Muscle of arm (tissue), 14 donors: ENCODE results near the gene SIN3A. TPM values are rescaled to one million over a fixed set of nuclear protein-coding genes. Genes with fewer than 3 reads are reported as not detected.
"Not testable (repeated sequence)": the region's sequence is repeated elsewhere in the genome, so short reads cannot be mapped to it uniquely, and the experiment has no call there.

ENCODE experiments used
- DNase-seq: peaks from one replicate; pipeline ENCODE4 v3.0.0-alpha.2; 2013
- long read RNA-seq, 11 donors: transcript quantifications; one replicate each; lab custom pipeline, GENCODE V29; 2026
- polyA plus RNA-seq, 12 donors: library from polyadenylated mRNA; unstranded; fragments of 120-200 nt; gene quantifications; one replicate each; pipeline ENCODE4 v1.2.1, GENCODE V29; 2013; ENCODE audit not compliant: insufficient read length in 12 of 12

The SIN3A gene
- polyA plus RNA-seq = 10 to 100 TPM in 11 of 12 donors, not detected in 1; 29.6 to 50.8 (median 31.9) TPM
- long read RNA-seq, donor 1, full-length matches to known transcripts = 11 of 11 reads
- long read RNA-seq, donor 1, partial matches to known transcripts = 0 of 11 reads
- long read RNA-seq, donor 1, other reads (novel, unspliced or antisense) = 0 of 11 reads
- long read RNA-seq, donor 2, full-length matches to known transcripts = 6 of 6 reads
- long read RNA-seq, donor 2, partial matches to known transcripts = 0 of 6 reads
- long read RNA-seq, donor 2, other reads (novel, unspliced or antisense) = 0 of 6 reads
- long read RNA-seq, donor 3, full-length matches to known transcripts = 2 of 2 reads
- long read RNA-seq, donor 3, partial matches to known transcripts = 0 of 2 reads
- long read RNA-seq, donor 3, other reads (novel, unspliced or antisense) = 0 of 2 reads
- long read RNA-seq, donor 4, partial matches to known transcripts = 0 of 2 reads
- long read RNA-seq, donor 4, other reads (novel, unspliced or antisense) = 0 of 2 reads
- long read RNA-seq, donor 5, full-length matches to known transcripts = 6 of 6 reads
- long read RNA-seq, donor 5, partial matches to known transcripts = 0 of 6 reads
- long read RNA-seq, donor 5, other reads (novel, unspliced or antisense) = 0 of 6 reads
- long read RNA-seq, donor 6, full-length matches to known transcripts = 4 of 4 reads
- long read RNA-seq, donor 6, partial matches to known transcripts = 0 of 4 reads
- long read RNA-seq, donor 6, other reads (novel, unspliced or antisense) = 0 of 4 reads
- long read RNA-seq, donor 7, full-length matches to known transcripts = 3 of 8 reads
- long read RNA-seq, donor 7, partial matches to known transcripts = 5 of 8 reads
- long read RNA-seq, donor 7, other reads (novel, unspliced or antisense) = 0 of 8 reads
- long read RNA-seq, donor 8, full-length matches to known transcripts = 6 of 6 reads
- long read RNA-seq, donor 8, partial matches to known transcripts = 0 of 6 reads
- long read RNA-seq, donor 8, other reads (novel, unspliced or antisense) = 0 of 6 reads
- long read RNA-seq, donor 9, full-length matches to known transcripts = 2 of 2 reads
- long read RNA-seq, donor 9, partial matches to known transcripts = 0 of 2 reads
- long read RNA-seq, donor 9, other reads (novel, unspliced or antisense) = 0 of 2 reads
- long read RNA-seq, donor 10, full-length matches to known transcripts = 6 of 14 reads
- long read RNA-seq, donor 10, partial matches to known transcripts = 8 of 14 reads
- long read RNA-seq, donor 10, other reads (novel, unspliced or antisense) = 0 of 14 reads
- long read RNA-seq, donor 11, full-length matches to known transcripts = 4 of 12 reads
- long read RNA-seq, donor 11, partial matches to known transcripts = 8 of 12 reads
- long read RNA-seq, donor 11, other reads (novel, unspliced or antisense) = 0 of 12 reads

DNA sequence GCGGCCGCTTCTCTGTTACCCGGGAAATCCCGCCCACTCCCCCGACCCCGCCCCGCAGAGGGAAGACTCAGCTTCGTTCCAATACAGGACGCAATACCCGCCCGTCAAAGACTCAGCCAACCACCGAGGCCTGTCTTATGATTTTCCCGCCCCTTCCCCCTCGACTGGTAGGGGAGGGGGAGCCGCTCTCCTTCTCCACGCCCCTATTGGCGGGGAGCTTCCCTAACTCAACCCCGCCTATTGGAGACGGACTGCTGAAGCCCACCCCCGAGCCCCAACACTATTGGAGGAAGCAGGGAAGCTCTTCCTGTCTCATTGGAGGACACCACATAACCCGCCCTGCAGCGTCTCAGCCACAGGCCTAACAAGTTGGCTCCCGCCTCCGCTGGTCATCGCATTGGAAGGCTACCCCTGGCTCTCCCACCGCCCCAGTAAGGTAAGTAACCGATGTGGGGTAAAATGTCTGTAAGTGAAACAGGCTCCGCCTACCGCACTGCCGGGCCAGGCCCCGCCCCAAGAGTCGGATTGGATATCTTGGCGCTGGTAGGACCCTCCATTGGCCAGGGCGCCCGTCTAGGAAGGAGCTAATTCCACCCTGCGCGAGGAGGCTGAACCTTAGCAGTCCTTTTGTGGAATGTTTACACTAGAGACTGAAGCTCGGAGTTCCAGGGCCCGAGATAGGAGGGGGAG lies at the start of gene SIN3A:
Gene SIN3A, minus strand, starts transcription at position 17 of the 690 bp plus-strand sequence. CDS start 21,315 bp downstream, outside the sequence.
- peak; percentile 99 for DNase-seq

DNA sequence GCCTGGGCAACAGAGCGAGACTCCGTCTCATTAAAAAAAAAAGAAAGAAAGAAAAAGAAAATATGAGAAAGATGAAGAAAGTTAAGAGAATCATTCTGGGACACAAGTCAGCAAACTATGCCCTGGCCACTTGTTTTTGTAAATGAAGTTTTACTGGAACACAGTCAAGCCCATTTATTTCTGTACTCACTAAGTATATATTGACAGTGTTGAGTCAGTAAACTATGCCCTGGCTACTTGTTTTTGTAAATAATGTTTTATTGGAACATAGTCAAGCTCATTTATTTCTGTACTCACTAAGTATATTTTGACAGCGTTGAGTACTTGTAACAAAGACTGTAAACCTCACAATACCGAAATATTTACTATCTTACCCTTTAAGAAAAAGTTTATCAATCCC lies 42.2 kb upstream of the SIN3A start:
- no peak for DNase-seq

DNA sequence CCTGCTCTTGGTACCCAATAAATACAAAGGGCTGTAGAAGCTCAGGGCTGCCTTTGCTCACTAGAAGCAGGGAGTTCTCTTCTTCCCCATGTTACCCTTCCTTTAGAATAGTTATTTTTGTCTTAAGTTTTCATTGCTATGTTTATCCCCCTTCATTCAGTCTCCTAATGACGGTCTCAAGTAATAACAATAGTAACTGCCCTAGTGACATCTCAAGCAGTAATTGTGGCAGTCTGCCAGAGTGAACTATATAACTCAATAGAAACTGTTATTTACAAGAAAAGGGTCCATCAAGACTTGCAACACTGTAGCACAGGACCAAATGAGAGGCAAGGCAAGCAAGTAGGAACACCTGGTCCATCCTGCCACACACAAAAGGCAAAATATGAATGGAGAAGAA lies 32.5 kb upstream of the SIN3A start:
- no peak for DNase-seq

DNA sequence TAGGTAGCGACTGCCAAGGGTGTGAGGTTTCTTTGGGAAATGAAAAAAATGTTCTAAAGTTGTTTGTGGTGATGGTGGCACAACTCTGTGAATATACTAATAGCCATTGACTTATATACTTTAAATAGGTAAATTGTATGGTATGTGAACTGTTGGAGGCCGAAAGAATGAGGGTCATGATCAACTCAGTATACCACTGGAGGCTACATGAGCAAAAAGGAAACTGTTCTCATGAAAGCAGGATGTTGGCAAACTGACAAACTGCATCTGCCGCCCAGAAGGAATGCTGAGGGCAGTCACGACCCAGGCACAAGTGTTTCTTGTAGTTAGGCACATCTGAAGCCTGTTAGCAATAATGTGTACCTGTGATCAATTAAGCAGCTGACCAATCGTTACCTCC lies 32.1 kb upstream of the SIN3A start:
- DNase-seq = not testable (repeated sequence)

DNA sequence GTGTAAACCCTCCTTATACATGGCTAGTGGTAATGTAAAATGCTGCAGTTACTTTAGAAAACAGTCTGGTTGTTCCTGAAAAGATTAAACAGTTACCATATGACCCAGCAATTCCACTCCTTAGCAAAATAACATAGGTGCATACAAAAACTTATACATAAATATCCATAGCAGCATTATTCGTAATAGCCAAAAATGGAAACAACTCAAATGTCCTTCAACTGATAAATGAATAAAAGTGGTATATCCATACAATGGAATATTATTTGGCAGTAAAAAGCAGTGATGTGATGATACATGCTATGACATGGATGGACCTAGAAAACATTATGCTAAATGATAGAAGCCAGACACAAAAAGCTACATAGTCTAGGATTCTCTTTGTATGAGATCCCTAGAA lies 31.6 kb upstream of the SIN3A start:
- DNase-seq = no peak

DNA sequence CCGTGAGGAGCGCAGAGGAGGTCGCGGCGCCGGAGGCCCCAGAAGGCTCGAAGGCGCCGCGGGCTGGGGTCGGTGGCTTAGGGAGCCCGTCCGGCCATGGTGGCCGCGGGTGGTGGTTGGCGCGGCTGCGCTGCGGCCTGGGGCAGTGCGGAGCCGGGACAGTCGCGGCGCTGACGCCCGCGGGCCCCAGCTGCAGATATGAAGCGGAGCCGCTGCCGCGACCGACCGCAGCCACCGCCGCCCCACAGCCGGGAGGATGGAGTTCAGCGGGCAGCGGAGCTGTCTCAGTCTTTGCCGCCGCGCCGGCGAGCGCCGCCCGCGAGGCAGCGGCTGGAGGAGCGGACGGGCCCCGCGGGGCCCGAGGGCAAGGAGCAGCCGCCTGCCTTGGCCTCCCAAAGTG lies 29.0 kb upstream of the SIN3A start:
- DNase-seq = not testable (repeated sequence)

DNA sequence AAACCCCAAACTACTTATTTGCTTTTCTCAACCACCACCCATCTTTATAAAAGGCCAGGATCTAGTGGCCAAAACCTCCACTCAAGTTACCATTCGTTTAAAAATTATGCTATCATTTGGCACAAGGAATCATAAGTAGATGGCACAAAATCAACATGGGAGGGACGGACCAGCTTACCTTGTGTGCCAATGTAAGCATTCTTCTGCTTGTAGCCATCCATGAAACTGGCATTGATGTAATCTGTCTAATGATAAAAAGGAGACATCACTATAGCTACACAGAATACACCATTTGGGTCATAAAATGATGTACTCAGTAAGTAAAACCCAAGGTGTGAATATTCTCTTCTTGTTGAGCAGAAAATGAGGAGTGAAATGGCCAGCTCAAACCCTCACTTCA lies 28.2 kb upstream of the SIN3A start:
- DNase-seq = no peak

DNA sequence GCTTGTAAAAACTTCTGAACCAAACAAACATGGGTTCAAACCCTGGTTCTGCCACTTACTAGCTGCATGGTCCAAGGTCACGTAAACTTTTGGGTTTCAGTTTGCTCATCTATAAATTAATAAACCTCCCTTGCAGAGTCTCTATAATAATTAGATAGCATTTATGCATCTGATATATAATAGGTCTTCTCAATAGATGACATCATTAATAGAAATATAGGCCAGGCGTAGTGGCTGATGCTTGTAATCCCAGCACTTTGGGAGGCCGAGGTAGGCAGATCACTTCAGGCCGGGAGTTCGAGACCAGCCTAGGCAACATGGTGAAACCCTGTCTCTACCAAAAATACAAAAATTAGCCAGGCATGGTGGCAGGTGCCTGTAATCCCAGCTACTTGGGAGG lies 25.6 kb upstream of the SIN3A start:
- not testable (repeated sequence) for DNase-seq

DNA sequence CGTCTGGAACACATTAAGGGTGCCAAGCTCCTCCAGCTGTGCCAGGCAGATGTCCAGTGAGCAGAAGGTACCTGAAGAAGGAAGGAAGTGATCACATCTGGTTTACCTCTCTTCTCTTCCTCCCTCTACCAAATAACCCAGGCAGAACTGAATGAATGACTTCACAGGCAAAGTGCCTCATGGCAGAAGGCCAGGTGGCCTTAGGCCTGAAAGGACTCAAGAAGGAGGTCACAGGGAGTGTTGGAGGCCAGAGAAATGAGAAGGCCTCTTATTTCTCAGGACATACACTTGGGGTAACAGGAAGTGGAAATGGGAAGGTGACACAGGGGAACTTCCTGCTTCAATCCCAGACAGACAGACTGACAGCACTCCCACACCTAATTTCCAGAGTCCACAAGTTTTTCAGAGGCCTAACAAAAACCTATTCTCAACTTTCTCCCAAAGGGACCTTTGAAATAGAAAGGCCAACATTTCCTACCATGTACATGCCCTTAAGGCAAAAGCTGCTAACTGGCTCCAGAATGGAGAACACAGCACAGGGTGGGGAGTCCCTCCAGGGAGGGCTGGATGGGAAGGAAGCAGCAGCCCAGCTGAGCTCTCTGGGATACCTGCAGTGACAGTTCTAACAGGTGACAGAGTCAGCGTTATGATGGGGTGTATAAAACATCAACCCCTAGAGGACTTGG lies 17.6 kb upstream of the SIN3A start:
- DNase-seq = no peak

DNA sequence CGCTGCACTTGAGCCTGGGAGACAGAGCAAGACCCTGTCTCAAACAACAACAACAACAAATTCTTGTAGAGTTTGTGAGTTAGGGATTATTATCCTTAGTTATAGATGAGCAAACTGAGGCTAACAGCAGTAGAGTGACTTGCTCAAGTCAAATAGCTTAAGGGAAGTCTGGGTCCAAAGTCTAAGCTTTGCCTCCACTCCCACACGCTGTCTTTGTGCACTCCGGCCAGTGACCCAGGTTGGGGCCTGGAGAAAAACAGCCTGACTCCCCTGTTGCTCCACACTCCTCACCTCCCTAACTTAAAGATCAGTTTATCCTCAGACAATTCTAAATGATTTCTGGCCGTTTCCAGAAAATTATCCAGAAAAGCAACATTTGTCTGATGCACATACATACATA lies 9.2 kb upstream of the SIN3A start:
- no peak for DNase-seq

DNA sequence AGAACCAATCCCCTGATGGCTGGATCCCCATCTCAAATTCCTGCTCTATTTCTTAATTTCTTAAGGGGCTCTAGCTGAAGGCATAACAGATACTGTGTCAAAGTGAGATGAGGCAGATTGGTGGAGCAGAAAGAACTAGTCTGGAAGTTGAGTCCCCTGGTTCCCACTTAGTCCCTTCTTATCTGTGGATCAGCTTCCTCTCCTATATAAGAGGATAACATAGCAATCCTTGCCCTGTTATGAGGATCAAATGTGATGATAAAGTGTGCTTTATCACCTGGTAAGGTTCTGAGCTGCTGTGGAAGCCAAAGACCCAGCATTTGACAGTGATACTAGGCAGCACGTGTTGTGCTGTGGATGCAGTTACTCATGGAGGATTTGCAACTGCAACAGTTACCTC lies 8.1 kb upstream of the SIN3A start:
- DNase-seq = no peak

DNA sequence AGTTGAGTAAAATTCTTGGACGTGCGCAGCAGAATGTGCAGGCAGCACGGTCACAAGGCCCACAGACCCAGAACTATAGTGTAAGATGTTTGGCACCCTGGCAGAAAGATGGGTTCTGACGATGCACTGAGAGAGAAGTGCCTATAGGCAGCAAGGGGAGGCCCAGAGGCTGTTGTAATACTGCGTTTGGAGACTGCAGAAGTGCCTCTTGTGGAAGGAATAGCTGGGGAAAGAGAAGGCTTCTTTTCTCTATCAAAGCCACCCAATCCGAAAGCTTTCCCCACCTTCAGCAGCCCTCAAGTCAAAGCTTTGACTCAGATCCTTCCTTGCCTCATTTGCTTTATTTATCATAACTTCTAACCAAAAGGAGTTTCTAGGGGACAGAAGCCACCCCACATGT lies 5.2 kb upstream of the SIN3A start:
- no peak for DNase-seq

DNA sequence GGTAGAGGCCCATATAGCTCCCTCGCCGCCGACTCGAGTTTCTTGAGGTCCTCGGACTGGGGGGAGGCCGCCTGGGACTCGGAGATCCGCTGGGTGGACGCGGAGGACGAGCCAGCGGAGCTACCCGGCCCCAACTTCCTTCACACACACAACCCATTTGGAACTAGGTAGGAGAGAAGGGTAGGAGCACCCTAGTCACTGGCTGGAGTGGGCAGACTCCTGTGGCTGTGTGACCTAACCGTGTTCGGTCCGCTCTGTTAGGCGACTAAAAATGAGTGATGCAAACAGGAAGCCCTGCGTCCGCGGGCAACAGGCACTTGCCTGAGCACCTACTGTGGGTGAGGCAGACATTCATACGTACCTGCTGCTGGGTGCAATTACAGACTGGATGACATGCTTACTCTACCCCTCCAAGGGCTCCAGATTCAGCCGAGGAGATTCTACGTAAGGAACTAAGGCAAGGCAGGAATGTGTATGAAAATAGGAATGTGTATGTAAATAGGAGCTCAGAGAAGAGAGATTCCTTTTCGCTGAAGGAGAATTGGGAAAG lies 4.6 kb upstream of the SIN3A start:
- DNase-seq = no peak

DNA sequence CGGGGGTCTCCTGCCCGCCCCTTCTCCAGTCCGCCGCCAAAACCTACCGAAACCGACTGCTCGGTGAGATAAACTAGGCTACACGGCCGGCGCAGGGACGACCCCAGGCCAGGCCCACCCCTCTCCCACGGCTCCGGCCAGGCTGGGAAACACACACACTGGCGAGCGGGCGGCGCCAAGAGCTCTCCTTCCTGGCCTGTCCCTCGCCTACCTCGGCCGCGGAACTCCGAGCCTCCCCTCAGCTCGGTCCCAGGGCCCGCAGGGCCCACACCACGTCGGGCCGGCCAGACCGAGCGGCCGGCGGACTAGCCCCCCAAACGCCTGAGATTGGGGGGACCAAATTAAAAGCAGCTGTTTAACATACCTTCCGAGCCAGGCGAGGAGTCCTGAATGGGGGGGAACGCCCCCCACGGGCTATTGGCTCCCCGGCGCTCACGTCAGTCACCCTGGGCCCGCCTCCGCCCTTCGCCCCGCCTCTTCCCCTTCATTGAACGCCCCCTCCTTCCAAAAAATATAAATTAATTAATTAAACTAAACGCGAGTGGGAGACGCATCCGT lies 4.0 kb upstream of the SIN3A start:
- peak; percentile 91 for DNase-seq

DNA sequence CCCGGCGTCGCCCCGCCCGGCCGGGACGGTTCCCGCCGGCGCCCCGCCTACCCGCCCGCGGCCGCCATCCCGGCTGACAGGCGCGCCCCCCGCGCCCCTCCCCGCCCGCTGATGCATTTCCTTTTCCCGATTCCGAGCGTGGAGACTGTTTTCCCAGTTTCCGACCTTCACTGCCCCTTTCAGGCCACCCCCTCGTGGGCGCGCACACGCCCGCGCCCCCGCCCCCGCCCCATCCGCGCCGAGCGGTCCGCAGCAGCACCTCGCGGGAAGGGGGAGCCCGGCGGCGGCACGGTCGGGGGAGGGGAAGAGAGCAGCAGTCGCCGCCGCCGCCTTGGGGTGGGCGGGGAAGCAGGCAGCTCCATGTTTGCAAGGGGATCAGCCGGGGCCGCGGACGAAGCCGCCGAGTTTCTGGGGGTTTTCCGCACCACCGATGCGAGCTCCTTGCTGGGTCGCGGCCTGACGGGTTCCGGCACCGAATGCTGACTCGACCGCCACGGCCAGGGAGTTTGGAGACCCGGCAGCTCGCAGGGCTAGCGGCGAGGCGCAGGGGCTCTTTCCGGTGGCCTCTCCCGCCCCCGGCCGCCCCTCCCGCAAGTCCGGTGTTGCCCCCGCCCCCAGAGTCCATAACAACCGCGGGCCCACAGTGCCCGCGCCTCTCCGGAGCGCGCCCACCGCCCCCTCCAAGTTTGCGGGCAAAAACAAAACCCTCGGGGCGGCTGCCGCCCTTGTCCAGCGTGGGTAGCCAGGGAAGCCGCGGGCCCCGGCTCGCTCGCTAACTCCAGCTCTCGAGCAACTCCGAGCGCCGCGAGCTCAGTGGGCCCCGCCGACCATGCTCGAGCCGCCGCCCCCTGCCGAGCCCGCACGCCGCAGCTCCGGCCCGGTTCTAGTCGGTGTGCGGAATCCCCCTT lies 3.2 kb upstream of the SIN3A start:
- peak; percentile 82 for DNase-seq

DNA sequence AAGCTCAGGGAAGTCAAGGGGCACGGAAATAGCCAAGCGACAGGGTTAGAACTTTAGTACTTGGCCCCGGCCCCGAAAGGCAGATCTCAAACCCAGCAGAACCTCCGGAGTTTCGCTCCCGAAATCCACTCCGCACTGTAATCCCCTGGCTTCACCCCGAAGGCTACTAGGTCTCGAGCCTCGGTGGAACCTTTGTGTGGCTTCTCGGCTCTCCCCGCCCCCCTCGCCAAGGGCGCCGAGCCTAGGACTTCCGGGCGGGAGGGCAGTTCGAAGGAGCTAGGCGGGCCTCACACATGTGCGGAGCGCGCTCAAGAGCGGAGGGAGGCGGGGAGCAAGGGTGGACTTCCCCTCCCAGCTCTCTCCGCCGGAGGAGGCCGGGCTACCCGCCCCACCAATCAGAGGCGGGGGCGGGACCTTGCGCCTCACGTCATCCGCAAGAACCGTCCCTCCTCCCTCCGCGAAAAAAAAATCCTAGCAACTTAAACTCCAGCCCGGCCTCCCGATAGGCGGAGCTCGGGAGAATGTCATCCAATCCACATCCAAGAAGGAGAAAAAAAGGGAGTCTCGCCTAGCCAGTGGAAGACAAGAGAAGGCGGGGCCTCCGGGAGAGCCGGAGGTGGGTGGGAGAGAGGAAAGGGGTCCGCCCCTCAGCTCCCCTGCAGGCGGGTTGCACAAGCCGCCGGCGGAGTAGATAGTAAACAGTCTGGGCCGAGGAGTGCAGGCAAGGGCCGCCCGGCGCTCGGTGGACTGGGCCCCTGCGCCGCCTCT lies 2.4 kb upstream of the SIN3A start:
- peak; percentile 100 for DNase-seq

DNA sequence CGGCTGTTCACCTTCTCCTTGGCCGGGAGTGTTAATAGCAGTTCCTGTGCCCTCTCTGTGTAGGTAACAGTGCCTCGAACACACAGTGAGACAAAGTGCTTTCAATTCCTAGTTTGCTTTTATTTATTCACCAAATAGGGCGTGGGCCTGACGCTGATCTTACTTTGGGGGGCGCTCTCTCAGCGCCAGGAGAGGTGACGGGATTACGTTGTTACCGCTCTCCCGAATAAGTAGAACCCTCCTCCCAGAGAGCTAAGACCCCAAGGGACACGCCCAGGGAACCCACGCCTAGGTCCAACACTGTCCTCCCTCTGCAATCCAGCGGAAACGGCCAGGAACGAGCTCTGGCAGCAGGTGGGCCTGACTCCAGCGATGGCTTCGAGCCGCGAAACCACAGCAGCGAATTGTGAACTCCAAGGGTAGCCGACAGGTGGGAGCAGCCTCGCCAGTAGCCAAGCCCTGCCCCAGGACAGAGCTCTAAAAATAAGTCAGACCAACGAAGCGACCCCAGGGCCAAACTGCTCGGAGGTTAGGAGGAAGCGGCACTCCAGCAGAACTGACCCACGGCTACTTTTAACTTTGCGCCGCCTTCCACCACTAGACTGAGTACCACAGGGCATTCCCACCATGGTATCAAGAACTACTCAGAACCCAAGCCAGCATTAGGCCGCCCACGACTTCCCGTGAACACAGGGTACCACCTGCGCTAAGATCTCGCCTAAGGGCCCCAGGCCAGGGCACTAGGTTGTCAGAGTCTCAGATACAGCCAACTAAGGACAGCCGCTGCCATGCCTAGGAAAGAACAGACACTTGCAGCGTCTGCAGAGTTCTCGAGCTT lies 1.6 kb upstream of the SIN3A start:
- peak; percentile 52 for DNase-seq
